Activated CD4-positive, alpha-beta T cell treated with anti-CD3 and anti-CD28 coated beads for 48 hours (primary cell): ENCODE data around the gene GPR52.
"Not testable (repeated sequence)": the region's sequence is repeated elsewhere in the genome, so short reads cannot be mapped to it uniquely, and the experiment has no call there.

Experiments
- DNase-seq: peaks from one replicate; pipeline ENCODE4 v3.0.0-alpha.2; 2020

GPR52 gene, protein sequence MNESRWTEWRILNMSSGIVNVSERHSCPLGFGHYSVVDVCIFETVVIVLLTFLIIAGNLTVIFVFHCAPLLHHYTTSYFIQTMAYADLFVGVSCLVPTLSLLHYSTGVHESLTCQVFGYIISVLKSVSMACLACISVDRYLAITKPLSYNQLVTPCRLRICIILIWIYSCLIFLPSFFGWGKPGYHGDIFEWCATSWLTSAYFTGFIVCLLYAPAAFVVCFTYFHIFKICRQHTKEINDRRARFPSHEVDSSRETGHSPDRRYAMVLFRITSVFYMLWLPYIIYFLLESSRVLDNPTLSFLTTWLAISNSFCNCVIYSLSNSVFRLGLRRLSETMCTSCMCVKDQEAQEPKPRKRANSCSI

GRCh38 chr1:174447866-174448530, at the start of gene GPR52:
GPR52 (plus strand) TSS chr1:174447964; CDS start chr1:174448112, 148 bp downstream.
- no peak for DNase-seq

DNA sequence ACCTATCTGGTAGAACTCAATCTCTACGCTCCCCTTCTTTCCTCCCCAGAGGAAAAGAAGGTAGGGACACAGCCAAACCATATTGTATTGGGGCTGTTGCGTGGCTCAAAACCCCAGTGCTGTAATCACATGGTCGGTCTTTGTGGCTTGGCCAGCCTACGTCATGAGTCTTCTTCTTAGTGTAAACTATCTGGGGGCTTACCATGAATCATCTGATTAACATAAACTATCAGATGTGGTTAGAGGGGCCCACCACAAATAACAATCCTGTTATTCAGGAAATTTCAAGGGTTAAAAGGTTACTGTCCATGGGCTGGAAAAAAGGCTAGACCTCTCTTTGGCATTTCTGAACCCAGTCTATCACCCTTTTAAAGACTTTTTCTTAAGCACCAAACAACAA, 49.5 kb upstream of the GPR52 start:
- no peak for DNase-seq

DNA sequence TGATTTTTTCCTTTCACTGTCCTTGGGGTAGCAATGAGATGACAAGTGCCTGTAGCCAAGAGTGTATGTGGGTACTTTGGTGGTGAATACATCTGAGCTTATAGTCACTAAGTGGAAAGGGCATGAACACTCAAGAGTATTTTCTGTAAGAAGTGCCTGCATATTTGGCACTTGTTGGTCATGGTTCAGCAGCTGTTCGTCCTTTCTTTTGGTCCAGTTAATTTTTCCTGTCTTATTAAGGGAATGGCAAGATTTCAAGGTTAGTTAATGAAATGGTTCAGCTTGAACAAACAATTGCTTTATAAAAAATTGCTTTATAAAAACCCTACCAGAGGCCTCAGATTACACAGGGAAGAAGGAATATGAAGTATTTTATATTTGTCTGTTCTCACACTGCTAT, 48.6 kb upstream of the GPR52 start:
- no peak for DNase-seq

- no peak for DNase-seq
Measured at GRCh38 chr1:174401075-174401474, 46.7 kb upstream of the GPR52 start.

- no peak for DNase-seq
Measured at GRCh38 chr1:174405219-174405618, 42.5 kb upstream of the GPR52 start.

DNA sequence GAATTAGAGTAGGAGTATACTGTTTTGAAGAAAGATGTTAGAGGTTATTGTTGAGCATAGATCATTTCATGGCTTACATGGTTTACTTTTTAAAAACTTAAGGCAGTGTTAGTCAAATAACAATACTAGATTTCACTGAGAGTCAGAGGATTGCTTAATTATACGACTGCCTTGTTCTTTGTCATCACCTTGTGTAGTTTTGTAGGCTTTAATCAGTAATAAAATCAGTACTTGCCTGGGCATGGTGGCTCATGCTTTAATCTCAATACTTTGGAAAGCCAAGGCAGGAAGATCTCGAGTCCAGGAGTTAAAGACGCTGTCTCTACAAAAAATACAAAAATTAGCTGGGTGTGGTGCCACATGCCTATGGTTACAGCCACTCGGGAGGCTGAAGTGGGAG, 41.3 kb upstream of the GPR52 start:
- no peak for DNase-seq

GRCh38 chr1:174407665-174408064, 40.1 kb upstream of the GPR52 start:
- no peak for DNase-seq

DNA sequence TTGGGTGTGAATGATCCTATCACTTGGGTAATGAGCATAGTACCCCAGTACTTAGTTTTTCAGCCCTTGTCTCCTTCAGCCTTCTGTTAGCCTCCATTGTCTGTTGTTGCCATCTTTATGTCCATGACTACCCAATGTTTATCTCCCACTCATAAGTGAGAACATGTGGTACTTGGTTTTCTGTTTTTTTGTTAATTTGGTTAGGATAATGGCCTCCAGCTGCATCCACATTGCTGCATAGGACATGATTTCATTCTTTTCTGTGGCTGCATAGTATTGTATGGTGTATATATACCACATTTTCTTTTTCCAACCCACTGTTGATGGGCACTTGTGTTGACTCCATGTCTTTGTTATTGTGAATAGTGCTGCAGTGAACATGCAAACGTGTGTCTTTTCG, 39.6 kb upstream of the GPR52 start:
- DNase-seq, result no peak

- DNase-seq, result not testable (repeated sequence)
Measured at GRCh38 chr1:174409801-174410200, 38.0 kb upstream of the GPR52 start.

DNA sequence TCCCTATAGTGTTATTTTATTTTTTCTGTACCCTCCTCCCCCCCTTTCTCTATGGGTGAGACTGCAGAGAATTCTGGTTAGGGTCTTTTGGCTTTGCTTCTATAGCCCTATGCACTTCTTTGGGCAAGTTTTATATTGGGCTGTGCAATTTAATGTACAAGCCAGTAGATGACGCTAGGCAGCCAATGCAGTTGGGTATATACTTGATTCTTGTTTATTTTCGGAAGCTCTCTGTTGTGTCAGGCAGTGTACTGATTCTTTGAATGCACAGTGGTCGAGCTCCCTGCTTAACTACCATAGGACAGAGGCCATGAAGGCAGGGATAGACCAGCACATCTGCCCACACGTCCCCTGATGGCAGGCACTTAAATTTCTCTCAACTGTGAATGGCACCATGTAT, 34.1 kb upstream of the GPR52 start:
- DNase-seq, result no peak

DNA sequence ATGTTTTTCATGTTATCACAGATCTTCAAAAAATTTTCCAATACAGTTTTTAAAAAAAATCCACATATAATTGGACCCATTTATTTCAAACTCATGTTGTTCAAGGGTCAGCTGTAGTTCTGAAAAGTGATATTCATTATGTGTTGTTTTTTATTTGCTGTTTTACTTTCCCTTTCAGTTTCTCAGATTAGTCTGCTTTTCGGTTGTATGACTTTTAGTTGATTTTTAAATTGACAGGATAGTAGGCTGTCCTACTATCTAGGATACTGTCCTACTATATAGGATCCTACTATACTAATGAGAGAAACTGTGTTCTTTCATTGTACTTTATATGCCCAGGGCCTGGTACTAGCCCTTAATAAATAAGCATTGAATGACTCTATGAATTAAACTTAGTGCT, 33.6 kb upstream of the GPR52 start:
- no peak for DNase-seq

- DNase-seq, result no peak
Measured at GRCh38 chr1:174415506-174415905, 32.3 kb upstream of the GPR52 start.

DNA sequence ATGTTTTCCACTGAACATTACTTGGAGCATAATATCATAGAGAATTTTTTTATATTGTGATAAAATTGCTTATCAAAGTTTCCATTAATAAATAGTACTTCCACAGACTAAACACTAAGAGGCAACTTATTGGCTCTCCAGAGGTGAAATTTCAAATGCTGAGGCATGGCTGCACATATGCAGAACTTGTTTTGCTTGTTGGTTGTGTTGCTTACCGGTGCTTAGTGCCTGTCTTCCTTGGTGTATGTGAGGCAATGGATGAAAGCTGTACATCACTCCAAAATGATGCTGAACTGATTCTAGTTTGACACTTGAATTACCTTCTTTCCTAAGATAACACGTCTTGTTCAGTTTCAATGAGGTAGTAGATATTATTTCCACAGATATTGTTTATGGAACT, 29.8 kb upstream of the GPR52 start:
- DNase-seq, result no peak

GRCh38 chr1:174425121-174425520, 22.6 kb upstream of the GPR52 start:
- no peak for DNase-seq

- no peak for DNase-seq
Measured at GRCh38 chr1:174426153-174426552, 21.6 kb upstream of the GPR52 start.

DNA sequence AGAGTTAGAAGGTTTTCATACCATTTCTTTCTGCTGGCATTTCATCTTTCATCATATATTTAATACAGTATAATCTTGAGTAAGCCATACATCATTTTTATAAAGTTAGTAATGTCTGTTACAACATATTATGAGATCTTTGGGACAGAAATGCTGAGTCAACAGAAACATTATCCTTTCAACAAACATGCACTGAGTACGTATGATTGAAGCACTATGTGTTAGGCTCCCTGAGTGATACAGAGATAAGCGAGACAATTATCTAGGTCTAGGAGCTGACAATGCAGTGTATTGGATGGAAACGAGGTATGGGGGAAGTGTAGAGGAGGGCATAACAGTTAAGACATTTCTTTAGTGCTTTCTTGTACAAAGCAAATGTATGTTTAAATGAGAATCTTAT, 19.7 kb upstream of the GPR52 start:
- no peak for DNase-seq

DNA sequence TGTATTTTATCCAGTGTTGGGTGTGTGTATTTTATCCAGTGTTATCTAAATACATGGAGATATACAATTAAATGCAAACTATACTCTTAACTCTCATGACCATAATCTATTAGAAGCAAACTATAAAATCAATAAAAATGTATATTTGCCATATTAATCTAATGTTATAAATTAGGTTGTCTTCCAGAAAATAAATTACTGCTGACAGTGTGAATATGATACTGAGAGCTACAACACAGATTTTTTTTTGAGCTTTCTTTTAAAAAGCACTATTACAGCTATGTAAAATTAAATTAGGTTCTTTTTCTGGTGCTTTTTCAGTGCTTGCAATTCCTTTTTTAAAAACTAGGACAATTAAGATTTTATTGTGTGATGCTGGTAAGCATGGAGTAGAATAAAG, 19.0 kb upstream of the GPR52 start:
- DNase-seq, result no peak

- no peak for DNase-seq
Measured at GRCh38 chr1:174433451-174433850, 14.3 kb upstream of the GPR52 start.

DNA sequence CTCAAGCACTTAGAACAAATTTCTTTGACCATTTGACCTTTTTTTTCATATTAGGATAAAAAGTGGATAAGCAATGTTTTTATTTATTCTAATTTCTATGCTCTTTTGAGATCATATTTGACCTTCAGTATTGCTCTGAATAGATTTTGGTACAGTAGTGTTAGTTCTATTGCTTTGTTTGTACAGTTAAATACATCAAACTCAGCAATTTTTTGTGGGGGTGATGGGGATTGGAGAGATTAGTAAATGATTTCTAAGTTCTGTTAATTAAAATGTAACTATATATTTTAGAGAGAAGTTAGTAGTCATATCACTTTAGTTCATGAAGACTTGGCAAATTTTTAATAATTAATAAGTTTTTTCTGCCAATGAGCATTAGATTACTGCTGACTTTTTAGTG, 2.4 kb upstream of the GPR52 start:
- no peak for DNase-seq

GRCh38 chr1:174445817-174446216, 1.9 kb upstream of the GPR52 start:
- no peak for DNase-seq

DNA sequence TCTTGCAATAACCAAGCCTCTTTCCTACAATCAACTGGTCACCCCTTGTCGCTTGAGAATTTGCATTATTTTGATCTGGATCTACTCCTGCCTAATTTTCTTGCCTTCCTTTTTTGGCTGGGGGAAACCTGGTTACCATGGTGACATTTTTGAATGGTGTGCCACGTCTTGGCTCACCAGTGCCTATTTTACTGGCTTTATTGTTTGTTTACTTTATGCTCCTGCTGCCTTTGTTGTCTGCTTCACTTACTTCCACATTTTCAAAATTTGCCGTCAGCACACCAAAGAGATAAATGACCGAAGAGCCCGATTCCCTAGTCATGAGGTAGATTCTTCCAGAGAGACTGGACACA, 743 bp downstream of the GPR52 start:
- no peak for DNase-seq

DNA sequence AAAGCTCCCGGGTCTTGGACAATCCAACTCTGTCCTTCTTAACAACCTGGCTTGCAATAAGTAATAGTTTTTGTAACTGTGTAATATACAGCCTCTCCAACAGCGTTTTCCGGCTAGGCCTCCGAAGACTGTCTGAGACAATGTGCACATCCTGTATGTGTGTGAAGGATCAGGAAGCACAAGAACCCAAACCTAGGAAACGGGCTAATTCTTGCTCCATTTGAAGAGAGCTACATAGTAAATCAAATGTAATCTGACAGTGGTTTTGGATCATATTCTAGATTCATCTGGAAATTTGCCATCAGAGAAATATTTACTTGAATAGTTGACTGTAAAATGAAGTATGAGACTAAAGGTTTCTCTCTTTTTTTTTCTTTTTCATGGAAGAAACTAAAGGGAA, 1.2 kb downstream of the GPR52 start:
- no peak for DNase-seq

DNA sequence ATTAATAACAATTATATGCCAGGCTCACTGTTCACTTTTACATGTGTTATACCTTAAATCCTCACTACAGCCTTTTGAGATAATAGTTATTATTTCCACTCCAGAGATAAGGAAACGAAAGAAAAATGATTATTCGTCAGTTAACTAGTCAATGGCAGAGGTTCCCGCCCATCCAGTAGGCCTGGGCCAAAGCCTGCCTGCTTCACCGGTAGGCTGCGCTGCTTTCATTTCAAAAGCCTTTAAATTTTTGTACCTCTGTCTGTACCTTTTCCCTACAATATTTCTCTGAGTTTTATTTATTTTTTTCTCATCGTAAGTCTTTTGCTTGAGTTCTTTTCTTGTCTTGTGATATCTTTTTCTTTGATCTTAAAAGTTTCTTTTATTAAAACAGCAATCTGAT, 3.6 kb downstream of the GPR52 start:
- no peak for DNase-seq

GRCh38 chr1:174465855-174466254, 18.1 kb downstream of the GPR52 start:
- no peak for DNase-seq

GRCh38 chr1:174466607-174467006, 18.8 kb downstream of the GPR52 start:
- no peak for DNase-seq
